Measurements from ENCODE around the gene FAM174C. TPM values are rescaled to one million over a fixed set of nuclear protein-coding genes. Genes with fewer than 3 reads are reported as not detected.

FAM174C gene
- total RNA-seq, 1 experiment from 2014 or later: 77.1 TPM

DNA sequence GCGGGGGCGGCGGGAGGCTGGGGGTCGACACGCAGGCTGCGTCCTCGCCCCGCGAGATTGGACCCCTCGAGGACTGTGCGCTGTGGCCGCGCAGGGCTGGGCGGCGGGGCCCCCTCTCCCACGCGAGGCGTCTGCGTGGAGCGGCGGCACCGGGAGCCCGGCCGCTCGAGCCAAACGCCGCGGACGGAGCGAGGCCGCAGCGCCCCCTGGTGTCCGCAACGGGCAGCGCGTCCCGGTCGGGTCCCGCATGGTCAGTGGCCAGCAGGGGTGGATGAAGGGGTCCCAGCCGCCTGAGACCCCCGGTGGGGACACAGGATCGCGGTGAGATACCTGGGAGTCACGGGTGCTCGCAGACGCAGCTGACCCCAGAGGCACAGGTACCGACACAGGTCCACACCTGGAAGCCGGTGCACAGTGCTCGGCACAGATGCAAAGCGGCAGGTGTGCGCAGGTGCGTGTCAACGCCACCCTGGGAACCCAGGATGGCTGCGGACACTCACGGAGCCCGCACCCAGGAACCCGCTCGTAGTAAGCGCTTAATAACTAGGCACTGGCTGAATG, 8.3 kb upstream of the FAM174C start:
- Histone ChIP-seq H3K27me3 (ENCODE audit: insufficient read depth, low read length) (no peaks in the 10 kb centered on the region), H3K9ac (ENCODE audit: low read length) (peak overlapping the region; percentile 98), H3K4me3 (replicated peaks in 1 of 2; ENCODE audit: low read depth in 1 of 2, low read length in 2 of 2) (peak overlapping the region; percentile 43 to 59), H3K36me3 (ENCODE audit: control insufficient read depth in 1 of 2, insufficient read depth in 2 of 2, low read length in 2 of 2) (peaks cover 8 to 13% of the 10 kb centered on the region in 2 experiments; a peak in 3 of 4 replicates), H3K9me2 (ENCODE audit: insufficient read depth) (no peaks in the 10 kb centered on the region), H3K4me1 (ENCODE audit: control insufficient read depth in 1 of 2, insufficient read depth in 2 of 2, low read length in 2 of 2) (peaks cover 52 to 94% of the 10 kb centered on the region in 2 experiments), H2AFZ (ENCODE audit: low read depth, low read length, poor library complexity, severe bottlenecking) (no peak overlapping the region), H4K20me1 (ENCODE audit: insufficient read depth) (no peaks in the 10 kb centered on the region), H3K79me2 (ENCODE audit: insufficient read depth, low read length) (peaks cover 25% of the 10 kb centered on the region), H3K4me2 (ENCODE audit: low read length) (peak overlapping the region; percentile 97), H3K27ac (ENCODE audit: low read depth, low read length) (peak overlapping the region; percentile 99), H3K9me3 (ENCODE audit: control insufficient read depth in 1 of 2, insufficient read depth in 1 of 2, low read depth in 1 of 2, low read length in 2 of 2) (no peaks in the 10 kb centered on the region)
- BruUV-seq (replicated peaks): no TSS peak
- ATAC-seq (peak; percentile 15), DNase-seq (ENCODE audit: low read depth, low spot score) (no peak)
- intact Hi-C loops (cut with micrococcal nuclease): loop anchor here (1.0 kb wide), 2 partner anchors 18 to 23 kb away; no protein-coding TSS in a partner anchor
- POLR2A ChIA-PET: interaction anchor here (0.7 to 3.0 kb wide), 10 partner anchors 8 to 407 kb away, joined by 3 to 58 read pairs (median 7); partner anchors contain the start of genes ATP5F1D and FAM174C
- RAD21 ChIA-PET (ENCODE audit: low non-redundant PET in 1 of 2, low total read pairs in 2 of 2, uncharacterized antibody in 2 of 2, unreplicated experiment in 2 of 2): interaction anchor here (0.6 to 2.1 kb wide), 12 partner anchors 9 to 225 kb away, joined by 3 to 51 read pairs (median 6); partner anchors contain the start of gene ATP5F1D (in 1 of the 2)
- CTCF ChIA-PET: interaction anchor here (0.6 to 6.5 kb wide), 17 partner anchors 8 to 241 kb away, joined by 3 to 325 read pairs (median 4); partner anchors contain the start of genes ABCA7, ATP5F1D, CNN2 and FAM174C
- TF ChIP-seq, protein P1, sequence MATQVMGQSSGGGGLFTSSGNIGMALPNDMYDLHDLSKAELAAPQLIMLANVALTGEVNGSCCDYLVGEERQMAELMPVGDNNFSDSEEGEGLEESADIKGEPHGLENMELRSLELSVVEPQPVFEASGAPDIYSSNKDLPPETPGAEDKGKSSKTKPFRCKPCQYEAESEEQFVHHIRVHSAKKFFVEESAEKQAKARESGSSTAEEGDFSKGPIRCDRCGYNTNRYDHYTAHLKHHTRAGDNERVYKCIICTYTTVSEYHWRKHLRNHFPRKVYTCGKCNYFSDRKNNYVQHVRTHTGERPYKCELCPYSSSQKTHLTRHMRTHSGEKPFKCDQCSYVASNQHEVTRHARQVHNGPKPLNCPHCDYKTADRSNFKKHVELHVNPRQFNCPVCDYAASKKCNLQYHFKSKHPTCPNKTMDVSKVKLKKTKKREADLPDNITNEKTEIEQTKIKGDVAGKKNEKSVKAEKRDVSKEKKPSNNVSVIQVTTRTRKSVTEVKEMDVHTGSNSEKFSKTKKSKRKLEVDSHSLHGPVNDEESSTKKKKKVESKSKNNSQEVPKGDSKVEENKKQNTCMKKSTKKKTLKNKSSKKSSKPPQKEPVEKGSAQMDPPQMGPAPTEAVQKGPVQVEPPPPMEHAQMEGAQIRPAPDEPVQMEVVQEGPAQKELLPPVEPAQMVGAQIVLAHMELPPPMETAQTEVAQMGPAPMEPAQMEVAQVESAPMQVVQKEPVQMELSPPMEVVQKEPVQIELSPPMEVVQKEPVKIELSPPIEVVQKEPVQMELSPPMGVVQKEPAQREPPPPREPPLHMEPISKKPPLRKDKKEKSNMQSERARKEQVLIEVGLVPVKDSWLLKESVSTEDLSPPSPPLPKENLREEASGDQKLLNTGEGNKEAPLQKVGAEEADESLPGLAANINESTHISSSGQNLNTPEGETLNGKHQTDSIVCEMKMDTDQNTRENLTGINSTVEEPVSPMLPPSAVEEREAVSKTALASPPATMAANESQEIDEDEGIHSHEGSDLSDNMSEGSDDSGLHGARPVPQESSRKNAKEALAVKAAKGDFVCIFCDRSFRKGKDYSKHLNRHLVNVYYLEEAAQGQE (IDR thresholded peaks at IDR 0.05; ENCODE audit: low read depth): no peak
- TF ChIP-seq POLR2AphosphoS5 (IDR thresholded peaks at IDR 0.05; ENCODE audit: low read depth, low read length) (0 out of 2 replicates have a peak, but pooled peaks have one; percentile 14), TCF7L2 (IDR thresholded peaks at IDR 0.05; ENCODE audit: borderline replicate concordance, extremely low read depth, insufficient read depth, insufficient read length) (peak; percentile 24), FOSL1 (IDR thresholded peaks at IDR 0.05; ENCODE audit: low read depth) (no peak), CTCF (IDR thresholded peaks at IDR 0.05 in 2 of 3, conservative IDR thresholded peaks at IDR 0.05 in 1 of 3; ENCODE audit: borderline replicate concordance in 1 of 3, insufficient read depth in 1 of 3, low read depth in 2 of 3, low read length in 2 of 3) (peak in 2 of 3 experiments; percentile 87 to 89; a peak in 4 of 6 replicates)
